ENCODE measurements around the gene NAP1L4. TPM values are rescaled to one million over a fixed set of nuclear protein-coding genes. Genes with fewer than 3 reads are reported as not detected.

The NAP1L4 gene
- total RNA-seq, 1 donor: 72.0 TPM

- Histone ChIP-seq H3K4me1 (ENCODE audit: insufficient read depth, low read length) (peaks cover 20% of the 10 kb centered on the region), H3K4me2 (ENCODE audit: insufficient read depth, low read length) (no peak overlapping the region), H2AFZ (ENCODE audit: low read length) (no peak overlapping the region), H3K9me3 (ENCODE audit: low read depth, low read length) (peaks cover 5% of the 10 kb centered on the region), H3K27ac (ENCODE audit: low read depth, low read length) (no peak overlapping the region), H3K36me3 (ENCODE audit: insufficient read depth, low read length) (no peaks in the 10 kb centered on the region), H3K27me3 (ENCODE audit: insufficient read depth, low read length) (no peaks in the 10 kb centered on the region), H3K4me3 (ENCODE audit: insufficient read depth, low read length) (no peak overlapping the region), H3K79me2 (ENCODE audit: insufficient read depth, low read length) (no peaks in the 10 kb centered on the region), H4K20me1 (ENCODE audit: insufficient read depth, low read length) (no peaks in the 10 kb centered on the region)
- TF ChIP-seq CTCF (IDR thresholded peaks at IDR 0.05; ENCODE audit: extremely low read depth, low read depth, low read length): no peak
- DNase-seq (ENCODE audit: insufficient read length, low spot score, missing footprints): no peak
Measured at GRCh38 chr11:2934611-2935239, 57.4 kb downstream of the NAP1L4 start.

- DNase-seq (ENCODE audit: insufficient read length, low spot score, missing footprints): peak; percentile 65
Measured at GRCh38 chr11:2934021-2934550, 58.0 kb downstream of the NAP1L4 start.

DNA sequence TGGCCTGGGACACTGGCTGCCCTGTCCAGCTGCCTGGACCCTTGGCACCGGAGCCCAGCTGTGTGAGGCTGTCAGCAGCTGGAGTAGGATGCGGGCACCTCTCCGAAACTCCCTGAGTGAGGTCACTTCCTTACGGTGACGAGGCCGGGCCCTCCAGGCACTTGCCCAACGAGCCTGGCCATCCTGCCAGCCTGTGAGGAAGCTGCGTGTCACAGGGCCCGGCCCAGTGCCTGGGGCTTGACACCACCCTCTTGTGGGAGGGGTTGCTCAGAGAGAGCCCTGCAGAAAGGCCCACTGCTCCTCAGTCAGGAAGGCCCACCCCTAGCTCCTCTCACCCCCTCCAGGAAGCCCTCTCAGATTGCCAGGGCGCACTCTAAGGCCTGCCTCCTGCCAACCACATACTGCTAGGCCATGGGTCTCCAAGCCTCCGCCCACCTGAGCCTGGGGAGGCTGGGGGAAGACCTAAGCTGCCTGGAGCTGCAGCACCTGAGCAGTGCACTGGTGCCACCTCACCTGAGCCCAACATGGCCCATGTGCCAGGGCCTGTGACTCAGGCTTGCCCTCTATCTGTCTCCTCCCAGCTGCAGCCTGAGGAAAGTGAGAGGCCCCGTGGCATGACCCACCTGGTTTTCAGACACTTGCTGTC, 58.6 kb downstream of the NAP1L4 start:
- Histone ChIP-seq H3K79me2 (ENCODE audit: insufficient read depth, low read length) (peaks cover 7% of the 10 kb centered on the region), H3K4me2 (ENCODE audit: insufficient read depth, low read length) (peak overlapping the region; percentile 78), H4K20me1 (ENCODE audit: insufficient read depth, low read length) (no peaks in the 10 kb centered on the region), H2AFZ (ENCODE audit: low read length) (peak overlapping the region; percentile 70), H3K36me3 (ENCODE audit: insufficient read depth, low read length) (no peaks in the 10 kb centered on the region), H3K27me3 (ENCODE audit: insufficient read depth, low read length) (no peaks in the 10 kb centered on the region), H3K9me3 (ENCODE audit: low read depth, low read length) (peaks cover 5% of the 10 kb centered on the region), H3K4me3 (ENCODE audit: insufficient read depth, low read length) (peak overlapping the region; percentile 55), H3K27ac (ENCODE audit: low read depth, low read length) (peak overlapping the region; percentile 75), H3K4me1 (ENCODE audit: insufficient read depth, low read length) (peaks cover 23% of the 10 kb centered on the region)
- no peak for TF ChIP-seq CTCF (IDR thresholded peaks at IDR 0.05; ENCODE audit: extremely low read depth, low read depth, low read length)
- DNase-seq (ENCODE audit: insufficient read length, low spot score, missing footprints): peak; percentile 99

More at GRCh38 chr11:2934021-2934550, 58.0 kb downstream of the NAP1L4 start:
- no peak for TF ChIP-seq CTCF (IDR thresholded peaks at IDR 0.05; ENCODE audit: extremely low read depth, low read depth, low read length)
- Histone ChIP-seq H3K9me3 (ENCODE audit: low read depth, low read length) (peaks cover 5% of the 10 kb centered on the region), H3K4me2 (ENCODE audit: insufficient read depth, low read length) (no peak overlapping the region), H3K36me3 (ENCODE audit: insufficient read depth, low read length) (no peaks in the 10 kb centered on the region), H3K27ac (ENCODE audit: low read depth, low read length) (no peak overlapping the region), H3K4me1 (ENCODE audit: insufficient read depth, low read length) (peaks cover 23% of the 10 kb centered on the region), H3K27me3 (ENCODE audit: insufficient read depth, low read length) (no peaks in the 10 kb centered on the region), H3K79me2 (ENCODE audit: insufficient read depth, low read length) (peaks cover under 1% of the 10 kb centered on the region), H4K20me1 (ENCODE audit: insufficient read depth, low read length) (no peaks in the 10 kb centered on the region), H2AFZ (ENCODE audit: low read length) (no peak overlapping the region), H3K4me3 (ENCODE audit: insufficient read depth, low read length) (no peak overlapping the region)

DNA sequence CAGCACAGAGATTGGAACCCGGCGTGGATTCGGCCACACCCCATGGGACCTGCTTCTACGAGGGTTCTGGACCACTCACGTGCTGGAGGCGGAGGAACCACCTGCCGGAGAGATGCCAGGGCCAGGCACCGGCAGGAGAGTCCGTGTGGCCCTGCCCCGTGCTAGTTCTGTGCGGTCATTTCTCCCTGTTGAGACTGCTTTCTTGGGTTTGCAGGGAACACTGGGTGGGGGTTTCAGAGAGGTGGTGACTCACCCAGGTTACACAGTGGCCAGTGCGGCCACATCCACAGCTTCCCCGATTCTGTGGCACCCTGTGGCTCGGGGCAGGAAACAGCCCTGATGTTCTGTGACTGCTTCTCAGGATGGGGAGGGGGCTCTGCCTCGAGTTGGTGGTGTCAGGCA, 59.3 kb downstream of the NAP1L4 start:
- Histone ChIP-seq H3K79me2 (ENCODE audit: insufficient read depth, low read length) (peaks cover 12% of the 10 kb centered on the region), H2AFZ (ENCODE audit: low read length) (peak overlapping the region; percentile 70), H3K36me3 (ENCODE audit: insufficient read depth, low read length) (no peaks in the 10 kb centered on the region), H4K20me1 (ENCODE audit: insufficient read depth, low read length) (no peaks in the 10 kb centered on the region), H3K4me3 (ENCODE audit: insufficient read depth, low read length) (peak overlapping the region; percentile 55), H3K9me3 (ENCODE audit: low read depth, low read length) (peaks cover 5% of the 10 kb centered on the region), H3K4me2 (ENCODE audit: insufficient read depth, low read length) (peak overlapping the region; percentile 78), H3K27me3 (ENCODE audit: insufficient read depth, low read length) (no peaks in the 10 kb centered on the region), H3K4me1 (ENCODE audit: insufficient read depth, low read length) (peaks cover 25% of the 10 kb centered on the region), H3K27ac (ENCODE audit: low read depth, low read length) (peak overlapping the region; percentile 75)
- TF ChIP-seq CTCF (IDR thresholded peaks at IDR 0.05; ENCODE audit: extremely low read depth, low read depth, low read length): no peak
- DNase-seq (ENCODE audit: insufficient read length, low spot score, missing footprints): peak; percentile 93

Measured in osteoblast (primary cell).